ENCODE results near the gene BOLA1. TPM values are rescaled to one million over a fixed set of nuclear protein-coding genes. Genes with fewer than 3 reads are reported as not detected.
"Not testable (repeated sequence)": the region's sequence is repeated elsewhere in the genome, so short reads cannot be mapped to it uniquely, and the experiment has no call there.

BOLA1 gene
- total and polyA plus RNA-seq, 2 donors from 2014 or later = 14.3 to 44.0 TPM

- Histone ChIP-seq H3K9me3 (ENCODE audit: control insufficient read depth in 2 of 3, insufficient read depth in 1 of 3, low read length in 3 of 3) (no peaks in the 10 kb centered on the region), H3K9ac (ENCODE audit: low read length in 3 of 3) (no peak overlapping the region), H3K4me3 (ENCODE audit: low read length in 3 of 3) (no peak overlapping the region), H3K27ac (ENCODE audit: low read depth in 2 of 2, low read length in 2 of 2) (no peak overlapping the region), H3K4me1 (ENCODE audit: control insufficient read depth in 2 of 3, insufficient read depth in 2 of 3, low read depth in 1 of 3, low read length in 3 of 3) (peaks cover 0 to 8% (median 8%) of the 10 kb centered on the region in 3 donors), H3K27me3 (ENCODE audit: control insufficient read depth, insufficient read depth, low read length) (no peaks in the 10 kb centered on the region), H3K36me3 (ENCODE audit: control insufficient read depth in 2 of 3, insufficient read depth in 3 of 3, low read length in 3 of 3) (no peaks in the 10 kb centered on the region)
- intact Hi-C loops (cut with DNase I) = no loop called here
- FAIRE-seq (no peak), DNase-seq (peak in 1 of 5 donors; percentile 23)
- TF ChIP-seq, protein P1, sequence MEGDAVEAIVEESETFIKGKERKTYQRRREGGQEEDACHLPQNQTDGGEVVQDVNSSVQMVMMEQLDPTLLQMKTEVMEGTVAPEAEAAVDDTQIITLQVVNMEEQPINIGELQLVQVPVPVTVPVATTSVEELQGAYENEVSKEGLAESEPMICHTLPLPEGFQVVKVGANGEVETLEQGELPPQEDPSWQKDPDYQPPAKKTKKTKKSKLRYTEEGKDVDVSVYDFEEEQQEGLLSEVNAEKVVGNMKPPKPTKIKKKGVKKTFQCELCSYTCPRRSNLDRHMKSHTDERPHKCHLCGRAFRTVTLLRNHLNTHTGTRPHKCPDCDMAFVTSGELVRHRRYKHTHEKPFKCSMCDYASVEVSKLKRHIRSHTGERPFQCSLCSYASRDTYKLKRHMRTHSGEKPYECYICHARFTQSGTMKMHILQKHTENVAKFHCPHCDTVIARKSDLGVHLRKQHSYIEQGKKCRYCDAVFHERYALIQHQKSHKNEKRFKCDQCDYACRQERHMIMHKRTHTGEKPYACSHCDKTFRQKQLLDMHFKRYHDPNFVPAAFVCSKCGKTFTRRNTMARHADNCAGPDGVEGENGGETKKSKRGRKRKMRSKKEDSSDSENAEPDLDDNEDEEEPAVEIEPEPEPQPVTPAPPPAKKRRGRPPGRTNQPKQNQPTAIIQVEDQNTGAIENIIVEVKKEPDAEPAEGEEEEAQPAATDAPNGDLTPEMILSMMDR (IDR thresholded peaks at IDR 0.05; ENCODE audit: borderline replicate concordance, extremely low read depth, insufficient read depth) = no peak
Measured at GRCh38 chr1:149883598-149884247, 15.6 kb upstream of the BOLA1 start.

DNA sequence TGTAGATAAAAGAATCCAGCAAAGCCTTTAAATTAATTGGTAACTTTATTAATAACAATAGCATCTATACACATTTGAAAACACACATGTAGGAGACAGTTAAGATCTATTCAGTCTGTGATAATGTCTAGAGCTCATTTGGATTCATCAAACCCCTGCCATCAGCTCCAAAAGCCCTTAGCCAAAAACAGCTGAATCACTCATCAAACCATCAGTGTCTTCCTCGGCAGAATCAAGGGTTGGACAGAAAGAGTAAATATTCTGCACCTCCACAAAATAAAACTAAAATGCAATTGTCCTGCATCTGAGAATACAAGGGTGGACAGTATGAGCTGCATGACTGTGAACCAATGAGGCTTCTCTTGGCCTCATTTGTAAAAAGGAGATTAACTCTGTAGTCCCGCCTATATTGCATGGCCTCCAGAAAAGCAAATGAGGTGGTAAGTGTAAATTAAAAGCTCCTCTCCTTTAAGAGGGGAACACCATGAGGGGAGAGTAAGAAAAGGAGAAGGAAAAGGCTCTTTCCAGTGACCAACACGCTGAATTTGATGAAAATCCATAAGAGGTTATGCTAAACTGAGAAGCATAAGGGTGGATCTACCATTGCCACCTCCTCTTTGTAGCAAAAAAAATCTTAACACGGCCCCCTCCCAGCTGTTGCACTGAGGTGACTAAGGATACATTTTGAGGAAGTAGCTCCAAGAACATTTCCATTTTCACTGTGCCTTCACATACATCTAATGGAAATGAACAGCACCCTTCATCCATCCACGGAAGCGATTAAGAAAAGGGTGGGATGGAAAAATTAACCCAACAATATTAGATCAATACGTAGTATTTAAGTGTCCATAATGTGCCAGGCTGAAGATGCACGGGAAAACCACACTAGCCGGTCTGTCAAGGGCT lies 14.7 kb upstream of the BOLA1 start:
- Histone ChIP-seq H3K9ac (ENCODE audit: low read length in 3 of 3) (peak overlapping the region; percentile 27 to 99 (median 90)), H3K4me1 (ENCODE audit: control insufficient read depth in 2 of 3, insufficient read depth in 2 of 3, low read depth in 1 of 3, low read length in 3 of 3) (peaks cover 0 to 11% (median 8%) of the 10 kb centered on the region in 3 donors), H3K4me3 (ENCODE audit: low read length in 3 of 3) (peak overlapping the region; percentile 64 to 95 (median 94)), H3K36me3 (ENCODE audit: control insufficient read depth in 2 of 3, insufficient read depth in 3 of 3, low read length in 3 of 3) (no peaks in the 10 kb centered on the region), H3K27me3 (ENCODE audit: control insufficient read depth, insufficient read depth, low read length) (no peaks in the 10 kb centered on the region), H3K27ac (ENCODE audit: low read depth in 2 of 2, low read length in 2 of 2) (peak overlapping the region; percentile 94 to 98), H3K9me3 (ENCODE audit: control insufficient read depth in 2 of 3, insufficient read depth in 1 of 3, low read length in 3 of 3) (no peaks in the 10 kb centered on the region)
- DNase-seq = peak in 4 of 5 donors; percentile 43 to 80 (median 62)
- TF ChIP-seq, protein P1 (IDR thresholded peaks at IDR 0.05; ENCODE audit: borderline replicate concordance, extremely low read depth, insufficient read depth) = no peak
- intact Hi-C loops (cut with DNase I) = no loop called here
- FAIRE-seq = no peak

GRCh38 chr1:149885339-149886120 lies 13.8 kb upstream of the BOLA1 start:
- Histone ChIP-seq H3K36me3 (ENCODE audit: control insufficient read depth in 2 of 3, insufficient read depth in 3 of 3, low read length in 3 of 3) (no peaks in the 10 kb centered on the region), H3K27ac (ENCODE audit: low read depth in 2 of 2, low read length in 2 of 2) (peak overlapping the region; percentile 94 to 98), H3K9ac (ENCODE audit: low read length in 3 of 3) (peak overlapping the region; percentile 61 to 99 (median 90)), H3K9me3 (ENCODE audit: control insufficient read depth in 2 of 3, insufficient read depth in 1 of 3, low read length in 3 of 3) (no peaks in the 10 kb centered on the region), H3K4me1 (ENCODE audit: control insufficient read depth in 2 of 3, insufficient read depth in 2 of 3, low read depth in 1 of 3, low read length in 3 of 3) (peaks cover 0 to 11% (median 8%) of the 10 kb centered on the region in 3 donors), H3K4me3 (ENCODE audit: low read length in 3 of 3) (peak overlapping the region; percentile 64 to 95 (median 94)), H3K27me3 (ENCODE audit: control insufficient read depth, insufficient read depth, low read length) (no peaks in the 10 kb centered on the region)
- intact Hi-C loops (cut with DNase I) = no loop called here
- peak; percentile 88 to 95 (median 93) for DNase-seq
- FAIRE-seq = no peak
- TF ChIP-seq, protein P1 (IDR thresholded peaks at IDR 0.05; ENCODE audit: borderline replicate concordance, extremely low read depth, insufficient read depth) = no peak

- FAIRE-seq; H3K36me3 ChIP-seq (ENCODE audit: control insufficient read depth in 2 of 3, insufficient read depth in 3 of 3, low read length in 3 of 3); H3K27me3 ChIP-seq (ENCODE audit: control insufficient read depth, insufficient read depth, low read length); H3K9me3 ChIP-seq (ENCODE audit: control insufficient read depth in 2 of 3, insufficient read depth in 1 of 3, low read length in 3 of 3); DNase-seq; intact Hi-C loops (cut with DNase I): not testable (repeated sequence)
- peak overlapping the region; percentile 61 to 99 (median 90) for H3K9ac ChIP-seq (ENCODE audit: low read length in 3 of 3)
- H3K4me1 ChIP-seq (ENCODE audit: control insufficient read depth in 2 of 3, insufficient read depth in 2 of 3, low read depth in 1 of 3, low read length in 3 of 3) = peaks cover 0 to 11% (median 8%) of the 10 kb centered on the region in 3 donors
- H3K27ac ChIP-seq (ENCODE audit: low read depth in 2 of 2, low read length in 2 of 2) = peak overlapping the region; percentile 94 to 98
- H3K4me3 ChIP-seq (ENCODE audit: low read length in 3 of 3) = peak overlapping the region; percentile 64 to 95 (median 94)
Measured at GRCh38 chr1:149886121-149886395, 13.3 kb upstream of the BOLA1 start.

Data from kidney (tissue), 14 donors.